Stimulated activated CD8-positive, alpha-beta memory T cell treated with anti-CD3 and anti-CD28 coated beads, Interleukin-15, amount 100 ng/mL, for 1 hour (primary cell): Measurements from ENCODE around the gene SLC38A5.

ENCODE experiments used
- DNase-seq: peaks from one replicate; pipeline ENCODE4 v3.0.0-alpha.2; 2020; ENCODE audit warnings: low read depth

SLC38A5 gene

GRCh38 chrX:48490661-48491060, 20.6 kb upstream of the SLC38A5 start:
- DNase-seq = no peak

- DNase-seq = no peak
Observed at GRCh38 chrX:48489892-48490291, 19.8 kb upstream of the SLC38A5 start.

GRCh38 chrX:48489296-48489695, 19.2 kb upstream of the SLC38A5 start:
- DNase-seq = no peak

- DNase-seq = no peak
Observed at GRCh38 chrX:48488034-48488433, 18.0 kb upstream of the SLC38A5 start.

- DNase-seq = no peak
Observed at GRCh38 chrX:48487362-48487798, 17.3 kb upstream of the SLC38A5 start.

GRCh38 chrX:48482526-48482925, 12.5 kb upstream of the SLC38A5 start:
- no peak for DNase-seq

- no peak for DNase-seq
Observed at GRCh38 chrX:48480583-48480982, 10.5 kb upstream of the SLC38A5 start.

GRCh38 chrX:48480142-48480541, 10.1 kb upstream of the SLC38A5 start:
- no peak for DNase-seq

- DNase-seq = no peak
Observed at GRCh38 chrX:48478806-48479205, 8.7 kb upstream of the SLC38A5 start.

GRCh38 chrX:48477960-48478755, 8.1 kb upstream of the SLC38A5 start:
- DNase-seq = no peak

GRCh38 chrX:48476919-48477318, 6.9 kb upstream of the SLC38A5 start:
- DNase-seq = no peak

- peak; percentile 72 for DNase-seq
Observed at GRCh38 chrX:48475774-48476577, 5.9 kb upstream of the SLC38A5 start, which contains the start of gene FTSJ1. Gene FTSJ1 (plus strand): TSS chrX:48476199. CDS start chrX:48478048, 1,849 bp downstream.

GRCh38 chrX:48475296-48475695, 5.2 kb upstream of the SLC38A5 start:
- DNase-seq = no peak

GRCh38 chrX:48474581-48474980, 4.5 kb upstream of the SLC38A5 start:
- no peak for DNase-seq

GRCh38 chrX:48474127-48474526, 4.1 kb upstream of the SLC38A5 start:
- no peak for DNase-seq

GRCh38 chrX:48473704-48473990, 3.6 kb upstream of the SLC38A5 start:
- no peak for DNase-seq

- no peak for DNase-seq
Observed at GRCh38 chrX:48472851-48473703, 3.0 kb upstream of the SLC38A5 start.

- no peak for DNase-seq
Observed at GRCh38 chrX:48472225-48472624, 2.2 kb upstream of the SLC38A5 start.

GRCh38 chrX:48471504-48471903, 1.4 kb upstream of the SLC38A5 start:
- DNase-seq = no peak

- DNase-seq = no peak
Observed at GRCh38 chrX:48470833-48471118, 716 bp upstream of the SLC38A5 start.

GRCh38 chrX:48468693-48469691, 1.1 kb downstream of the SLC38A5 start:
- peak; percentile 8 for DNase-seq
